Measurements from ENCODE around the gene MRGPRF.

DNA sequence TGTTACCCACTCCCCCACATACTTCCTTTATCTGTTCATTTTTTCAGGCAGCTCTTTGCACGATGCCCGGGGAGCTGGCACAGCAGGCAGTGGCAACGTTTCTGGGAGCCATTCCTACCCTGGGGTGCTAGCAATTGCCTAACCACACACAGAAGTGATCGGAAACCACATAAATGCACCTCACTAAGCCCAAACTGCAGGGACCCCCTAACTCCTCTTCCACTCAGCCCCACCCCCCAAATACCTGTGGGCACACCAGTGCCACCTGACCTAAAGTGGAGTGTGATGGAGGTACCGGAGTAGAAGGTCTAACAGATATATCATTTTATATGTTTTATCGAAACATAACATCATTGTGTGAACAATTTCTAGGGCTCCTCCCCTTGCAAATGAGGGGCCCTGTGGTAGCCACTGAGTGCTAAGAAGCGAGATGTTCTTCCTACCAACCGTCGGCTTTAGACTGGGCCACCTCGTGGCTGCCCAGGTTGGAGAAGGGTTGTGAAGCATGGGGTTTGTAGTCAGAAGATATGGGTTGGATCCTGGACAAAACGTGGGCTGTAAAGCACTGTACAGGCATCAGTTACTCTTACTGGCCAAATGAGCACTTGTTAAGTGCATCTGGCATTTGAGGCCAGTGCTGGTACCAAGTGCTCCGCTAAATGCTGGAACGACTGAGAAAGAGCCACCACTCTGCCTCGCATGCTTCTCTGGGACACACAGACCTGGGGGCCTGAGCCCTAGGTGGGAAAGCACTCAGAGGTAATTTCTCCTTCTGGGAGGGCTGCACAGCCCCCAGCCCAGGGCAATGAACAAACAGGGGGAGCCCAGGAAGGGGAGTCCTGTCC, 35.0 kb downstream of the MRGPRF start:
- TF ChIP-seq ZNF274 (IDR thresholded peaks at IDR 0.05; ENCODE audit: low read length), result no peak
- TF ChIP-seq ZNF274 (tag by site-specific recombination; IDR thresholded peaks at IDR 0.05; ENCODE audit: borderline replicate concordance), result no peak
- no peak for TF ChIP-seq ZNF121 (tag by site-specific recombination; IDR thresholded peaks at IDR 0.05)
- TF ChIP-seq ZNF24 (tag by site-specific recombination; IDR thresholded peaks at IDR 0.05), result no peak
- TF ChIP-seq, protein P1, sequence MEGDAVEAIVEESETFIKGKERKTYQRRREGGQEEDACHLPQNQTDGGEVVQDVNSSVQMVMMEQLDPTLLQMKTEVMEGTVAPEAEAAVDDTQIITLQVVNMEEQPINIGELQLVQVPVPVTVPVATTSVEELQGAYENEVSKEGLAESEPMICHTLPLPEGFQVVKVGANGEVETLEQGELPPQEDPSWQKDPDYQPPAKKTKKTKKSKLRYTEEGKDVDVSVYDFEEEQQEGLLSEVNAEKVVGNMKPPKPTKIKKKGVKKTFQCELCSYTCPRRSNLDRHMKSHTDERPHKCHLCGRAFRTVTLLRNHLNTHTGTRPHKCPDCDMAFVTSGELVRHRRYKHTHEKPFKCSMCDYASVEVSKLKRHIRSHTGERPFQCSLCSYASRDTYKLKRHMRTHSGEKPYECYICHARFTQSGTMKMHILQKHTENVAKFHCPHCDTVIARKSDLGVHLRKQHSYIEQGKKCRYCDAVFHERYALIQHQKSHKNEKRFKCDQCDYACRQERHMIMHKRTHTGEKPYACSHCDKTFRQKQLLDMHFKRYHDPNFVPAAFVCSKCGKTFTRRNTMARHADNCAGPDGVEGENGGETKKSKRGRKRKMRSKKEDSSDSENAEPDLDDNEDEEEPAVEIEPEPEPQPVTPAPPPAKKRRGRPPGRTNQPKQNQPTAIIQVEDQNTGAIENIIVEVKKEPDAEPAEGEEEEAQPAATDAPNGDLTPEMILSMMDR (tag by site-specific recombination; IDR thresholded peaks at IDR 0.05), result no peak
- TF ChIP-seq SP2 (tag by site-specific recombination; IDR thresholded peaks at IDR 0.05), result no peak
- no peak for TF ChIP-seq ZNF423 (tag by site-specific recombination; IDR thresholded peaks at IDR 0.05)
